HCT116 (cell line): Measurements from ENCODE around the gene FOXN1. TPM values are rescaled to one million over a fixed set of nuclear protein-coding genes. Genes with fewer than 3 reads are reported as not detected.

Experiments
- ATAC-seq: fragments of 200-7000 bp; cut with Tn5 transposase; 2 replicates; pipeline ENCODE4 v1.9.1; 2020; ENCODE audit warnings: mild to moderate bottlenecking, moderate library complexity
- BruUV-seq: library from RNA; stranded (reverse); fragments of 400-500 nt; replicated peaks from 2 replicates; lab custom pipeline; 2021; lab: Mats Ljungman, UMichigan
- CTCF ChIA-PET: fragments of 300-600 bp; sonication (Branson Sonifier 250); formaldehyde crosslinking; loops from one replicate; lab custom pipeline; 2021; ENCODE audit warnings: antibody characterized with exemption; lab: Charles Lee
- POLR2A ChIA-PET: fragments of 300-600, 350-600 bp; sonication (Branson Sonifier 250); formaldehyde crosslinking; loops from one replicate; lab custom pipeline; 2021; ENCODE audit warnings: antibody characterized with exemption; lab: Charles Lee
- RAD21 ChIA-PET, 2 experiments: fragments of 300-600 bp; sonication (Branson Sonifier 250); formaldehyde crosslinking; loops; one replicate each; lab custom pipeline; 2023; ENCODE audit warnings: low total read pairs in 2 of 2; ENCODE audit not compliant: uncharacterized antibody in 2 of 2, unreplicated experiment in 2 of 2, low non-redundant PET in 1 of 2; lab: Charles Lee
- DNase-seq: peaks from one replicate; pipeline ENCODE4 v3.0.0-alpha.2; 2010; ENCODE audit warnings: low read depth, low spot score
- H2AFZ ChIP-seq: fragments of 200-600 bp; shearing (Covaris generic), sonication (generic); 2 replicates; pipeline ENCODE4 v1.6.1; 2017; ENCODE audit warnings: low read depth, mixed run types, mixed read lengths, antibody characterized with exemption, low read length; ENCODE audit not compliant: poor library complexity, severe bottlenecking
- H3K27ac ChIP-seq: 2 replicates; pipeline ENCODE4 v1.5.1; 2012; ENCODE audit warnings: low read depth, low read length
- H3K27me3 ChIP-seq: fragments of 200-600 bp; sonication (generic); 2 replicates; pipeline ENCODE4 v1.6.1; 2016; ENCODE audit warnings: mixed run types, low read length, mixed read lengths; ENCODE audit not compliant: insufficient read depth
- H3K36me3 ChIP-seq, 2 experiments: fragments of 200-500 bp in 1 of 2; fragments of 200-600 bp in 1 of 2; sonication (Bioruptor generic) in 1 of 2; sonication (generic) in 1 of 2; 2 replicates each; pipeline versions ENCODE4 v1.5.1 to v1.6.1; 2014 to 2016; ENCODE audit warnings: low read length in 2 of 2, inconsistent platforms in 1 of 2, mixed read lengths in 1 of 2, mixed run types in 1 of 2; ENCODE audit not compliant: insufficient read depth in 2 of 2, control insufficient read depth in 1 of 2
- H3K4me1 ChIP-seq, 2 experiments: fragments of 200-600 bp in 1 of 2; sonication (generic) in 1 of 2; 2 replicates each; pipeline versions ENCODE4 v1.5.1 to v1.6.1; 2012 to 2017; ENCODE audit warnings: low read length in 2 of 2, inconsistent platforms in 1 of 2, mild to moderate bottlenecking in 1 of 2, mixed read lengths in 1 of 2, mixed run types in 1 of 2, moderate library complexity in 1 of 2; ENCODE audit not compliant: insufficient read depth in 2 of 2, control insufficient read depth in 1 of 2
- H3K4me2 ChIP-seq: fragments of 200-600 bp; sonication (generic); 2 replicates; pipeline ENCODE4 v1.6.1; 2017; ENCODE audit warnings: mixed run types, low read length, mixed read lengths
- H3K4me3 ChIP-seq, 2 experiments: fragments of 200-600 bp in 1 of 2; sonication (generic) in 1 of 2; replicated peaks in 1 of 2; 2 replicates each; pipeline ENCODE4 v1.5.1; 2011 to 2016; ENCODE audit warnings: low read length in 2 of 2, control low read depth in 1 of 2, low read depth in 1 of 2, mild to moderate bottlenecking in 1 of 2, mixed read lengths in 1 of 2, mixed run types in 1 of 2
- H3K79me2 ChIP-seq: fragments of 200-600 bp; sonication (generic); 2 replicates; pipeline ENCODE4 v1.6.1; 2017; ENCODE audit warnings: mild to moderate bottlenecking, mixed run types, low read length, moderate library complexity, mixed read lengths; ENCODE audit not compliant: insufficient read depth
- H3K9ac ChIP-seq: fragments of 200-600 bp; sonication (generic); 2 replicates; pipeline ENCODE4 v1.6.1; 2016; ENCODE audit warnings: low read length, mixed read lengths
- H3K9me2 ChIP-seq: fragments of 200-600 bp; sonication (generic), shearing (Covaris generic); 2 replicates; pipeline ENCODE4 v1.6.1; 2017; ENCODE audit warnings: mixed run types, mild to moderate bottlenecking, moderate library complexity; ENCODE audit not compliant: insufficient read depth
- H3K9me3 ChIP-seq, 2 experiments: fragments of 200-500 bp in 1 of 2; fragments of 200-600 bp in 1 of 2; sonication (Bioruptor generic) in 1 of 2; sonication (generic) in 1 of 2; 2 replicates each; pipeline ENCODE4 v1.6.1; 2014 to 2017; ENCODE audit warnings: low read length in 2 of 2, mixed read lengths in 2 of 2, inconsistent platforms in 1 of 2, low read depth in 1 of 2, mild to moderate bottlenecking in 1 of 2, mixed run types in 1 of 2, moderate library complexity in 1 of 2; ENCODE audit not compliant: control insufficient read depth in 1 of 2, insufficient read depth in 1 of 2
- H4K20me1 ChIP-seq: fragments of 200-600 bp; sonication (generic), shearing (Covaris generic); 2 replicates; pipeline ENCODE4 v1.6.1; 2017; ENCODE audit warnings: mixed run types, mild to moderate bottlenecking, moderate library complexity; ENCODE audit not compliant: insufficient read depth
- CBX3 ChIP-seq: IDR thresholded peaks from 2 replicates; pipeline ENCODE4 v1.6.1; 2012; ENCODE audit warnings: low read depth
- EZH2phosphoT487 ChIP-seq: fragments of 200-600 bp; IDR thresholded peaks from 2 replicates; pipeline ENCODE4 v1.6.1; 2018; ENCODE audit warnings: antibody characterized with exemption, borderline replicate concordance
- SRF ChIP-seq: IDR thresholded peaks from 2 replicates; pipeline ENCODE4 v1.6.1; 2012; ENCODE audit warnings: low read depth
- ZBTB33 ChIP-seq: IDR thresholded peaks from 2 replicates; pipeline ENCODE4 v1.6.1; 2011; ENCODE audit warnings: mild to moderate bottlenecking, low read length, moderate library complexity; ENCODE audit not compliant: insufficient replicate concordance; ENCODE audit errors: extremely low read depth
- ZFX ChIP-seq: fragments of 450-650 bp; IDR thresholded peaks from 2 replicates; pipeline ENCODE4 v1.6.1; 2017
- intact Hi-C: fragments of 100-400 bp; cut with micrococcal nuclease; formaldehyde crosslinking; loops from 2 replicates; pipeline ENCODE4 v1.10.0; 2022
- total RNA-seq: library from RNA; stranded (reverse); gene quantifications from one replicate; pipeline ENCODE4 v1.2.1, GENCODE V29; 2021; ENCODE audit not compliant: unreplicated experiment

The FOXN1 gene
- total RNA-seq, 1 experiment from 2014 or later = not detected

- no peak overlapping the region for H3K4me2 ChIP-seq
- intact Hi-C loops = no loop called here
- ChIA-PET RAD21 (no interaction called here), POLR2A (no interaction called here), CTCF (interaction anchor here (1.6 kb wide), 1 partner anchor 11 kb away, joined by 3 read pairs; no protein-coding TSS in a partner anchor)
- H2AFZ ChIP-seq = no peak overlapping the region
- H4K20me1 ChIP-seq = no peaks in the 10 kb centered on the region
- H3K4me3 ChIP-seq = no peak overlapping the region
- H3K27me3 ChIP-seq = no peaks in the 10 kb centered on the region
- no peak overlapping the region for H3K9ac ChIP-seq
- TF ChIP-seq CBX3 (no peak), SRF (no peak), EZH2phosphoT487 (no peak), ZFX (no peak), ZBTB33 (no peak)
- DNase-seq (no peak), ATAC-seq (no peak)
- H3K4me1 ChIP-seq = peaks cover 2 to 20% of the 10 kb centered on the region in 2 experiments; a peak in 2 of 4 replicates
- peaks cover 16% of the 10 kb centered on the region; the same call in 1 of the 2 replicates for H3K79me2 ChIP-seq
- H3K36me3 ChIP-seq = peaks cover 0 to 4% of the 10 kb centered on the region in 2 experiments; a peak in 2 of 4 replicates
- no peaks in the 10 kb centered on the region for H3K9me3 ChIP-seq
- no TSS peak for BruUV-seq
- H3K27ac ChIP-seq = no peak overlapping the region
- H3K9me2 ChIP-seq = no peaks in the 10 kb centered on the region
Observed at GRCh38 chr17:28547096-28547622, 41.0 kb downstream of the FOXN1 start.
